ENCODE results near the gene COL4A1. TPM values are rescaled to one million over a fixed set of nuclear protein-coding genes. Genes with fewer than 3 reads are reported as not detected.

COL4A1 gene
- total RNA-seq, 1 donor from 2014 or later = 5,210 TPM

- Mint-ChIP-seq H3K27ac (ENCODE audit: unreplicated experiment) (peak overlapping the region; percentile 66), H3K36me3 (ENCODE audit: low read depth) (peaks cover 67% of the 10 kb centered on the region), H3K4me1 (ENCODE audit: low read depth) (peaks cover 28% of the 10 kb centered on the region), H3K4me3 (ENCODE audit: unreplicated experiment) (no peak overlapping the region), H3K27me3 (ENCODE audit: low read depth) (no peaks in the 10 kb centered on the region), H3K9me3 (ENCODE audit: low read depth) (no peaks in the 10 kb centered on the region)
- TF ChIP-seq CTCF (IDR thresholded peaks at IDR 0.05) = no peak
- DNase-seq (ENCODE audit: low spot score) = no peak
These were observed 149.2 kb downstream of the COL4A1 start for GRCh38 chr13:110157718-110158117.

GRCh38 chr13:110156301-110157049 lies 150.5 kb downstream of the COL4A1 start:
- no peak for DNase-seq (ENCODE audit: low spot score)
- H3K9me3 Mint-ChIP-seq (ENCODE audit: low read depth) = no peaks in the 10 kb centered on the region
- no peak for TF ChIP-seq CTCF (IDR thresholded peaks at IDR 0.05)
- H3K27me3 Mint-ChIP-seq (ENCODE audit: low read depth) = no peaks in the 10 kb centered on the region
- H3K36me3 Mint-ChIP-seq (ENCODE audit: low read depth) = peaks cover 65% of the 10 kb centered on the region
- no peak overlapping the region for H3K4me3 Mint-ChIP-seq (ENCODE audit: unreplicated experiment)
- H3K4me1 Mint-ChIP-seq (ENCODE audit: low read depth) = peaks cover 28% of the 10 kb centered on the region
- peak overlapping the region; percentile 74 for H3K27ac Mint-ChIP-seq (ENCODE audit: unreplicated experiment)

- Mint-ChIP-seq H3K4me3 (ENCODE audit: unreplicated experiment) (no peak overlapping the region), H3K27ac (ENCODE audit: unreplicated experiment) (peak overlapping the region; percentile 84), H3K27me3 (ENCODE audit: low read depth) (no peaks in the 10 kb centered on the region), H3K4me1 (ENCODE audit: low read depth) (peaks cover 34% of the 10 kb centered on the region), H3K9me3 (ENCODE audit: low read depth) (peaks cover 4% of the 10 kb centered on the region), H3K36me3 (ENCODE audit: low read depth) (peaks cover 68% of the 10 kb centered on the region)
- TF ChIP-seq CTCF (IDR thresholded peaks at IDR 0.05) = no peak
- no peak for DNase-seq (ENCODE audit: low spot score)
These were observed 151.9 kb downstream of the COL4A1 start for GRCh38 chr13:110155072-110155471.

DNA sequence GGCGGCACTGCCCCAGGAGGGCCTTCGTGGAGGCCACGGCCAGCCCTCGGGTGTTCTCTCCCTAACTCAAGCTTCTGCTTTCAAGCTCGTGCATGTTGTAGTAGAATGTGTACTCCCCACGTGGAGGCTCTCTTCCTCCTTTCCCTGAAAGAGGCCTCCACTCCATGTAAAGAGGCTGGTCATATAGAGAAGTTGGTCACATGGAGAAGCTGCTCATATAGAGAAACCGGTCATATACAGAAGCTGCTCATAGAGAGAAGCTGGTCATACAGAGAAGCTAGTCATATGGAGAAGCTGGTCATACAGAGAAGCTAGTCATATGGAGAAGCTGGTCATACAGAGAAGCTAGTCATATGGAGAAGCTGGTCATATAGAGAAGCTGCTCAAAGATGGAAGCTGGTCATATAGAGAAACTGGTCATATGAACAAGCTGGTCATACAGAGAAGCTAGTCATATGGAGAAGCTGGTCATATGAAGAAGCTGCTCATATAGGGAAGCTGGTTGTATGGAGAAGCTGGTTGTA lies 152.5 kb downstream of the COL4A1 start:
- peaks cover 4% of the 10 kb centered on the region for H3K9me3 Mint-ChIP-seq (ENCODE audit: low read depth)
- H3K27me3 Mint-ChIP-seq (ENCODE audit: low read depth) = no peaks in the 10 kb centered on the region
- no peak overlapping the region for H3K4me3 Mint-ChIP-seq (ENCODE audit: unreplicated experiment)
- peak overlapping the region; percentile 84 for H3K27ac Mint-ChIP-seq (ENCODE audit: unreplicated experiment)
- DNase-seq (ENCODE audit: low spot score) = no peak
- H3K36me3 Mint-ChIP-seq (ENCODE audit: low read depth) = peaks cover 70% of the 10 kb centered on the region
- H3K4me1 Mint-ChIP-seq (ENCODE audit: low read depth) = peaks cover 30% of the 10 kb centered on the region
- no peak for TF ChIP-seq CTCF (IDR thresholded peaks at IDR 0.05)

- Mint-ChIP-seq H3K4me3 (ENCODE audit: unreplicated experiment) (no peak overlapping the region), H3K27me3 (ENCODE audit: low read depth) (no peaks in the 10 kb centered on the region), H3K4me1 (ENCODE audit: low read depth) (peaks cover 22% of the 10 kb centered on the region), H3K36me3 (ENCODE audit: low read depth) (peaks cover 73% of the 10 kb centered on the region), H3K27ac (ENCODE audit: unreplicated experiment) (peak overlapping the region; percentile 8), H3K9me3 (ENCODE audit: low read depth) (peaks cover 4% of the 10 kb centered on the region)
- TF ChIP-seq CTCF (IDR thresholded peaks at IDR 0.05) = no peak
- no peak for DNase-seq (ENCODE audit: low spot score)
These were observed 154.6 kb downstream of the COL4A1 start for GRCh38 chr13:110152351-110152750.

Measured in chondrocyte (in vitro differentiated cells).